ENCODE results near the gene RSF1.
"Not testable (repeated sequence)": the region's sequence is repeated elsewhere in the genome, so short reads cannot be mapped to it uniquely, and the experiment has no call there.

RSF1 gene

GRCh38 chr11:77665240-77665965, 155.1 kb downstream of the RSF1 start:
- no peak for FAIRE-seq

DNA sequence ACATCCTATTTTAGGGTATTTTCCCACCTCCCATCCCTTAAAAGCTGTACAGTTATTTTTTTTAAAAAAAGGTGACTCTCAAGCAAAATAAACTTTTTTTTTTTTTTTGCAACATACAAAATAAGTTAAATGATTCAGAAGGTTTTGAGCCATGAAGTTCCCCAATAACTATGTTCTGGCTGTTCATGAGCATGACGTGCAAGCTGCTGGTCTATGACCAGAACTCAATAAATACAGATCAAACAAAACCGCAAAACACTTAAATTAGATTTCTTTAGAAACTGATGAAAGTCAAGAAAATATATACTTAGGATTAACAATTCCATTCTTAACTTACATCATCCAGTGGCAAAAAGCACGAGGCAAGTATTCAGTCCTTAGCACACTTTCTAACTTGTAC, 158.9 kb downstream of the RSF1 start:
- no peak for FAIRE-seq

DNA sequence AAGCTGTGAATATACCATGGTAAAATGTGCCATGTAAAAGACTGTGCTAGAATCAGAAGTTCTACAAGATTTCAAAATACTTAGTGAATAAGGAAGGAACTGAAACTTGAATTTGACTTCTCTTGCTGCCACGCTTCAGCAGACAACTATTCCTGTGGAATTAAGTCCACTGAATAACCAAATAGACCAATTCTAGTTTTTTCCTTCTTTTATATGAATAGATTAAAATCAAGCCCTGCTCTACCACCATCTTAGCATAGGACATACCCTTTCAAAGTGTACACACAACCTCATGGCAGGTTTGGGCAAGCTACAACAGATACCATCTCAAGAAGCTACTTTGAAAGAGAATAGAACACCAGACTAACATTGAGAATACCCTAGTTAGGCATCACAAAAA, 159.6 kb downstream of the RSF1 start:
- FAIRE-seq = no peak

GRCh38 chr11:77658213-77659013, 162.1 kb downstream of the RSF1 start:
- FAIRE-seq = no peak

DNA sequence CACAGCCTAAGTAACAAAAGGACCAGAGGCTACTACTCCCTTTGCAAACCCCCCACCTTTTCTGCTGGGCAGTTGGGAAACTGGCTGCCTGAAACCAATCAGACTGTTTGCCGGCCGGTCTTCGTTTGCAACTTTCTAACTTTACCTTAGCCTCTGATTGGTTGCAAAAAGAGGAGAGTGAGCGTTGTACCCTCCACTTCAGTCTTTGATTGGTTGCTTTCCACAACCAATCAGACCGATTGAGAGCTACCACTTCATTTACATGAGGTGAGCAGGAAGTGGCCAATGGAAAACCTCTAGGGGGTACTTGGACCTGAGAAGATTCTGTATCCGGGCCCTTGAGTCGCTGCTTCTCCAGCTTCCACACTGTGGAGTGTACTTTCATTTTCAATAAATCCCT, 164.2 kb downstream of the RSF1 start:
- FAIRE-seq = no peak

DNA sequence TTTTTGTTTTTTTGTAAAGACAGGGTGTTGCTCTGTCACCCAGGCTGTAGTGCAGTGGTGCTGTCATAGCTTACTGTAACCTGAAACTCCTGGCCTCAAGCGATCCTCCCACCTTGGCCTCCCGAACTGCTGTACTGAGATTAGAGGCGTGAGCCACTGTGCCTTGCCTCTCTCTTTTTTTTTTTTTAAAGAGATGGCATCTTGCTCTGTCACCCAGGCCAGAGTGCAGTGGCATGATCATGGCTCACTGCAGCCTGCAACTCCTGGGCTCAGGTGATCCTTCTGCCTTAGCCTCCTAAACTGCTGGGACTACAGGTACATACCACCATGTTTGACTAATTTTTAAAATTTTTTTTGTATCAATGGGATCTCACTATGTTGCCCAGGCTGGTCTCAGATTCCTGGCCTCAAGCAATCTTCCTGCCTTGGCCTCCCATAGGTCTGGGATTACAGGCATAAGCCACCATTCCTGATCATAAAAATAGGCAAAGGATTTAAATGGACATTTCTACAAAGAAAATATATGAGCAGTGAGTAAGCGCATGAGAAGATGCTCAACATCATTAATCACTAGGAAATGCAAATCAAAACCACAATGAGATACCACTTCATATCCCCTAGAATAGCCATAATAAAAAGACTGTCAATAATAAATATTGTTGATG, 165.6 kb downstream of the RSF1 start:
- no peak for FAIRE-seq

DNA sequence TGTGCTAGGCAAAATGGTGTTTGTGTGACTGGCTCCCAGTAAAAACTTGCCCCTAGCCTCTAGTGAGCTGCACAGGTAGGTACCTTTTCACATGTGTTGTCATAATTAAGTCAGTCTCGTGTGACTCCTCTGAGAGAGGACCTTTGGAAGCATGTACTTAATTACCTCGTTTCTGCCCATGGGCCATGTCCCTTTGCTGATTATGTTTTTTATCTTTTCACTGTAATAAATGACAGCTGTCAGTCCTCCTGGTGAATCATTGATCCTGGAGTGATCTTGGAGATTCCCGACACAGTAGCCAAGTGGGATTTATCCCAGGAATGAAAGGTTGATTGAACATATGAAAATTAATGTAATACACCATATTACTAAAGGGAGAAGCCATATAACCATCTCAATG, 170.4 kb downstream of the RSF1 start:
- FAIRE-seq = no peak

- no peak for FAIRE-seq
These were observed 172.7 kb downstream of the RSF1 start for GRCh38 chr11:77647654-77648305.

- FAIRE-seq = no peak
These were observed 175.6 kb downstream of the RSF1 start for GRCh38 chr11:77644887-77645286.

GRCh38 chr11:77642228-77642627, 178.3 kb downstream of the RSF1 start:
- FAIRE-seq = no peak

DNA sequence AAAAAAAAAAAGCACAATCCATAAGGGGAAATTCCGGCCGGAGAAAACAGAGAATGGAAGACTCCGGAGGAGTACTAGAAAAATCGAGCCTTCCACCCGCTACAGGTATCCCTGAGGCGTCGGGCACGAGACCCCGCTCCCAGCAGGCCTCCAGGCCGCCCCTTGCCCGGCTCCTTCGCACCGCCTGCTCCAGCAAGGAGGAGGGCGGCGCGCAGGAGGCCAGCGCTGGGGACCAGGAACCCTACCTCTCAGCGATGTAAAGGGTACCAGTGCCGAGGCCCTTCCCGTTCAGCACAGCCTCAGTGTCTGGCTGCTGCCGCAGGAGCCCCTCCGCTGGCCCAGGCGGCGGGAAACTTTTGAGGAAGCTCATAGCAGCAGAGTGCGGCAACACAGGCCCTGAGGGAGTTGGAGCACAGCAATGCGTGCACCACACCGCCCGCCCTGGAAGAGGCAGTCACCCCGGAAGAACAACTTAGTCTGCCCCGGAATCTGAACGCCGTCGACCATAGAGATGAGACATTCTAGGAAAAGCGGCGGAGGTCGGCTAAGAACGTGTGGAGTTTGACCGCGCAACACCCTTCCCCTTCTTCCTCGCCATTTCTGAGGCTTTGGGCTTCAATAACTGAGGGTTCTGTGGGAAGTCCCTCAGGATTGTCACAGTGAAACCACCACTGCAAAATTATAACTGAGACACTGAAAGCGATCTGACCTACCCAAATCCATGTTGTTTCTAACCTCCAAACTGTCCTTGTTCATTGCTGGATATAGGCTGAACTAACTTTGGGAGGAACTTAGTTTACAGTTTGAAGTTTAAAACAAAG, 183.0 kb downstream of the RSF1 start, which contains the start of gene CLNS1A:
Gene CLNS1A (minus strand): TSS at position 450 of the 821 bp plus-strand sequence. CDS start 80 bp downstream, at position 370.
- no peak for FAIRE-seq

GRCh38 chr11:77636731-77637344, 183.7 kb downstream of the RSF1 start:
- no peak for FAIRE-seq

DNA sequence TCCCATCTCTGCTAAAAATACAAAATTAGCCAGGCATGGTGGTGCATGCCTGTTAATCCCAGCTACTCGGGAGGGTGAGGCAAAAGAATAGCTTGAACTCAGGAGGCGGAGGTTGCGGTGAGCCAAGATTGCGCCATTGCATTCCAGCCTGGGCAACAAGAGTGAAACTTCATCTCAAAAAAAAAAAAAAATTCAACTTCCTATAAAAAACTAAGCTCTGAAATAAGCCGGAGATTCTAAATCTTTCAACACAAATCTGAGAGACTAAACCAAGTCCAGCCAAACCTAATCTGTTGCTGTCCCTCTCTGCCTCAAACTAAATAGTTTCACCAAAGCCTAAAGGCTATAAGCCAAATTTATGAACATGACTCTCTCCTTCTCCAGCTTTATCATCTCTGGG, 186.6 kb downstream of the RSF1 start:
- FAIRE-seq = not testable (repeated sequence)

DNA sequence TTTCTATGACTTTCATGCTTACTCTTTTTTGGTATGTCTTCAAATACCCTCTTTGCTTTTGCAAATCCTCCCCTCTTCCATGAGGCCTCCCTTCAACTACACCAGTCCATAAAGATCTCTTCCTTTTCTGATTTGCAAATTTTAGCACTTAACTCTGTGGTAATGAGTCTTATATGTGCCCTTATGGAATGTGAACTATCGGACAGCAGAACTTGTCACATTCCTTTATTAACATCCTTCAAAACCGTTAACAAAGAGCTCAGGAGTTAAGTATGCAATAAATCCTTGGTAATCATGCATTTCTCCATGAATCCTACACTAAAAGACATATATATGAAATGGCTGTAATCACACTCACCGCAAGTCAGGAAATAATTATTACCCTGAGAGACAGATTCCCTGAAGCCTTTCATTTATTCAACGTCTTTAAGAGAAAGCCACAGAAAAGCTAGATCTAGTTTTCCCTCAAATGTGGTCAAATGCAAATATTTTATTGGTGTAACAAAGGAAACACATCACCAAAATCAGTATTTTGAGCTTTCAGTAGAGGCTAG, 190.3 kb downstream of the RSF1 start:
- no peak for FAIRE-seq

- no peak for FAIRE-seq
These were observed 200.8 kb downstream of the RSF1 start for GRCh38 chr11:77619576-77620198.

- FAIRE-seq = no peak
These were observed 202.6 kb downstream of the RSF1 start for GRCh38 chr11:77617892-77618291.

DNA sequence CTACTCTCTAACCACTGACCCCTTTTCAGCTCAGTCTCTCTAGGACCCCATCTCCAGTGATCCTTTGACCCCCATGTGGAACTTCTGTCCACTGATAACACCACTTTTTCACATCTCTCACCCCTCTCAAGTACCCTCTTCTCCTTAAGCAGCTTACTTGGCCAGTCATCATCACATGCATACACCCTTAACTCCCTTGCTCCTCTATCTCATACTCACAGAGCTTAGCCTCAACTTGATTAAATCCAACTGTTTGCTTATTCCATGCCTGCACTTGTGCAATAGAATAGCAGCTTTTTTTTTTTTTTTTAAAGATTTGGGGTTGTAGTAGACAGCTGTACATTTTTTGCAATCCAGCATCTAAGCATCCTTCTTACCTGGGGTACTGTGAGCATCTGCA, 208.6 kb downstream of the RSF1 start:
- FAIRE-seq = no peak

Data from TTC549 (cell line).